ENCODE results near the gene NEK7. TPM values are rescaled to one million over a fixed set of nuclear protein-coding genes. Genes with fewer than 3 reads are reported as not detected.

NEK7 gene
- total RNA-seq, 1 donor from 2014 or later = 44.9 TPM

- H3K27me3 Mint-ChIP-seq (ENCODE audit: unreplicated experiment) = no peaks in the 10 kb centered on the region
- no peak overlapping the region for H3K4me3 Mint-ChIP-seq (ENCODE audit: unreplicated experiment)
- H3K4me1 Mint-ChIP-seq (ENCODE audit: unreplicated experiment) = peaks cover 11% of the 10 kb centered on the region
- TF ChIP-seq CTCF (IDR thresholded peaks at IDR 0.05; ENCODE audit: unreplicated experiment) = no peak
- no peak for DNase-seq (ENCODE audit: low spot score)
- H3K9me3 Mint-ChIP-seq (ENCODE audit: unreplicated experiment) = no peaks in the 10 kb centered on the region
- H3K36me3 Mint-ChIP-seq (ENCODE audit: low read depth, unreplicated experiment) = no peaks in the 10 kb centered on the region
- no peak overlapping the region for H3K27ac Mint-ChIP-seq (ENCODE audit: unreplicated experiment)
Observed at GRCh38 chr1:198238121-198238520, 81.3 kb downstream of the NEK7 start.

GRCh38 chr1:198241553-198241952 lies 84.8 kb downstream of the NEK7 start:
- Mint-ChIP-seq H3K4me3 (ENCODE audit: unreplicated experiment) (no peak overlapping the region), H3K9me3 (ENCODE audit: unreplicated experiment) (no peaks in the 10 kb centered on the region), H3K36me3 (ENCODE audit: low read depth, unreplicated experiment) (no peaks in the 10 kb centered on the region), H3K27me3 (ENCODE audit: unreplicated experiment) (no peaks in the 10 kb centered on the region), H3K4me1 (ENCODE audit: unreplicated experiment) (no peaks in the 10 kb centered on the region), H3K27ac (ENCODE audit: unreplicated experiment) (no peak overlapping the region)
- TF ChIP-seq CTCF (IDR thresholded peaks at IDR 0.05; ENCODE audit: unreplicated experiment) = no peak
- no peak for DNase-seq (ENCODE audit: low spot score)

- Mint-ChIP-seq H3K27me3 (ENCODE audit: unreplicated experiment) (peaks cover 2% of the 10 kb centered on the region), H3K36me3 (ENCODE audit: low read depth, unreplicated experiment) (no peaks in the 10 kb centered on the region), H3K9me3 (ENCODE audit: unreplicated experiment) (no peaks in the 10 kb centered on the region), H3K4me1 (ENCODE audit: unreplicated experiment) (no peaks in the 10 kb centered on the region), H3K4me3 (ENCODE audit: unreplicated experiment) (no peak overlapping the region), H3K27ac (ENCODE audit: unreplicated experiment) (no peak overlapping the region)
- TF ChIP-seq CTCF (IDR thresholded peaks at IDR 0.05; ENCODE audit: unreplicated experiment) = no peak
- DNase-seq (ENCODE audit: low spot score) = no peak
Observed at GRCh38 chr1:198244772-198245171, 88.0 kb downstream of the NEK7 start.

GRCh38 chr1:198245379-198245778 lies 88.6 kb downstream of the NEK7 start:
- no peak overlapping the region for H3K27ac Mint-ChIP-seq (ENCODE audit: unreplicated experiment)
- TF ChIP-seq CTCF (IDR thresholded peaks at IDR 0.05; ENCODE audit: unreplicated experiment) = no peak
- H3K27me3 Mint-ChIP-seq (ENCODE audit: unreplicated experiment) = peaks cover 2% of the 10 kb centered on the region
- no peaks in the 10 kb centered on the region for H3K36me3 Mint-ChIP-seq (ENCODE audit: low read depth, unreplicated experiment)
- no peaks in the 10 kb centered on the region for H3K4me1 Mint-ChIP-seq (ENCODE audit: unreplicated experiment)
- no peak for DNase-seq (ENCODE audit: low spot score)
- no peaks in the 10 kb centered on the region for H3K9me3 Mint-ChIP-seq (ENCODE audit: unreplicated experiment)
- H3K4me3 Mint-ChIP-seq (ENCODE audit: unreplicated experiment) = no peak overlapping the region

GRCh38 chr1:198246337-198246736 lies 89.5 kb downstream of the NEK7 start:
- Mint-ChIP-seq H3K36me3 (ENCODE audit: low read depth, unreplicated experiment) (no peaks in the 10 kb centered on the region), H3K4me1 (ENCODE audit: unreplicated experiment) (no peaks in the 10 kb centered on the region), H3K9me3 (ENCODE audit: unreplicated experiment) (no peaks in the 10 kb centered on the region), H3K27me3 (ENCODE audit: unreplicated experiment) (peaks cover 3% of the 10 kb centered on the region), H3K27ac (ENCODE audit: unreplicated experiment) (no peak overlapping the region), H3K4me3 (ENCODE audit: unreplicated experiment) (no peak overlapping the region)
- DNase-seq (ENCODE audit: low spot score) = no peak
- no peak for TF ChIP-seq CTCF (IDR thresholded peaks at IDR 0.05; ENCODE audit: unreplicated experiment)

All from endothelial cell (in vitro differentiated cells).